ENCODE results near the gene BRI3BP. TPM values are rescaled to one million over a fixed set of nuclear protein-coding genes. Genes with fewer than 3 reads are reported as not detected.
"Not testable (repeated sequence)": the region's sequence is repeated elsewhere in the genome, so short reads cannot be mapped to it uniquely, and the experiment has no call there.

BRI3BP gene
- total RNA-seq, 1 experiment from 2014 or later = 19.6 TPM

DNA sequence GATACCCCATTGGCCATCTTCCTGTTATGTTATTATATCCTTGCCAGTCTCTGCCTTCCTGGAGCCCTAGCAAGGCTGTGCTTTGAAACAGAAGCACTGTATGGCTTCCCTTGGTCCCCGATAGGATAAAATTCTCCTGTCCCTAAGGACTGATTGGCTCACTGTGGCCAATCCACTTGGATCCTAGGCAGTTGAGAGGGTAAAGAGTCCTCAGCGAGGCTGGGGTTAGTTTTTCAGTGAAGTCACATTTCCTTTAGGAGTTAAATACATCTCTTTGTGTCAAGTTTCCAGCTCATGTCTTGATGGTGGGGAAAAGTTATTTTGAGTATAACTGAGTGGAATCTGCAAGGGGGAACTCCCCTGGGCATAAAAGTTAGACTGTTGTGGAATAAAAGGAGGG lies 79.1 kb downstream of the BRI3BP start:
- H3K27me3 Mint-ChIP-seq (ENCODE audit: insufficient read depth, unreplicated experiment) = no peaks in the 10 kb centered on the region
- H3K36me3 Mint-ChIP-seq (ENCODE audit: insufficient read depth, unreplicated experiment) = peaks cover 17% of the 10 kb centered on the region
- H3K27ac Mint-ChIP-seq (ENCODE audit: unreplicated experiment) = no peak overlapping the region

DNA sequence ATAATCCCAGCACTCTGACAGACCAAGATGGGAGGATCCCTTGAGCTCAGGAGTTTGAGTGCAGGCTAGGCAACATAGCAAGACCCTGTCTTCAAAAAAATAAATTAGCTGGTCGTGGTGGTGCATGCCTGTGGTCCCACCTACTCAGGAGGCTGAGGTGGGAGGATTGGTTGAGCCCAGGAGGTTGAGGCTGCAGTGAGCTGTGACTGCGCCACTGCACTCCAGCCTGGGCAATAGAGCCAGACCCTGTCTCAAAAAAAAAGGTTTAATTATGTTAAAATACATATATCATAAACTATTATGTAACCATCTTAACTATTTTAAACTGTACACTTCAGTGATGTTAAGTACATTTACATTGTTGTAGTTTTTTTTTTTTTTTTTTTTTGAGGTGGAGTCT lies 80.8 kb downstream of the BRI3BP start:
- DNase-seq; H3K27ac Mint-ChIP-seq (ENCODE audit: unreplicated experiment); H3K4me3 Mint-ChIP-seq (ENCODE audit: unreplicated experiment); BruUV-seq (replicated peaks); H3K27me3 ChIP-seq (replicated peaks; ENCODE audit: control insufficient read depth, insufficient read depth, low read length); H3K4me3 ChIP-seq (ENCODE audit: low read depth, low read length); CTCF ChIA-PET; POLR2A ChIA-PET; H3K27me3 Mint-ChIP-seq (ENCODE audit: insufficient read depth, unreplicated experiment); H3K36me3 ChIP-seq (ENCODE audit: control insufficient read depth, insufficient read depth, low read length); H3K4me1 ChIP-seq; H3K4me1 Mint-ChIP-seq (ENCODE audit: low read depth, unreplicated experiment); intact Hi-C loops (cut with micrococcal nuclease; ENCODE audit: unreplicated experiment); H3K9me3 ChIP-seq; H3K9me3 Mint-ChIP-seq (ENCODE audit: unreplicated experiment): not testable (repeated sequence)
- H3K36me3 Mint-ChIP-seq (ENCODE audit: insufficient read depth, unreplicated experiment) = peaks cover 33% of the 10 kb centered on the region

More for the DNA sequence above, 79.1 kb downstream of the BRI3BP start:
- peaks cover 1% of the 10 kb centered on the region; the same call in 1 of the 2 replicates for H3K36me3 ChIP-seq (ENCODE audit: control insufficient read depth, insufficient read depth, low read length)
- Mint-ChIP-seq H3K4me3 (ENCODE audit: unreplicated experiment) (no peak overlapping the region), H3K9me3 (ENCODE audit: unreplicated experiment) (no peaks in the 10 kb centered on the region), H3K4me1 (ENCODE audit: low read depth, unreplicated experiment) (no peaks in the 10 kb centered on the region)
- no peaks in the 10 kb centered on the region for H3K9me3 ChIP-seq
- TF ChIP-seq, protein P1, sequence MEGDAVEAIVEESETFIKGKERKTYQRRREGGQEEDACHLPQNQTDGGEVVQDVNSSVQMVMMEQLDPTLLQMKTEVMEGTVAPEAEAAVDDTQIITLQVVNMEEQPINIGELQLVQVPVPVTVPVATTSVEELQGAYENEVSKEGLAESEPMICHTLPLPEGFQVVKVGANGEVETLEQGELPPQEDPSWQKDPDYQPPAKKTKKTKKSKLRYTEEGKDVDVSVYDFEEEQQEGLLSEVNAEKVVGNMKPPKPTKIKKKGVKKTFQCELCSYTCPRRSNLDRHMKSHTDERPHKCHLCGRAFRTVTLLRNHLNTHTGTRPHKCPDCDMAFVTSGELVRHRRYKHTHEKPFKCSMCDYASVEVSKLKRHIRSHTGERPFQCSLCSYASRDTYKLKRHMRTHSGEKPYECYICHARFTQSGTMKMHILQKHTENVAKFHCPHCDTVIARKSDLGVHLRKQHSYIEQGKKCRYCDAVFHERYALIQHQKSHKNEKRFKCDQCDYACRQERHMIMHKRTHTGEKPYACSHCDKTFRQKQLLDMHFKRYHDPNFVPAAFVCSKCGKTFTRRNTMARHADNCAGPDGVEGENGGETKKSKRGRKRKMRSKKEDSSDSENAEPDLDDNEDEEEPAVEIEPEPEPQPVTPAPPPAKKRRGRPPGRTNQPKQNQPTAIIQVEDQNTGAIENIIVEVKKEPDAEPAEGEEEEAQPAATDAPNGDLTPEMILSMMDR (IDR thresholded peaks at IDR 0.05; ENCODE audit: insufficient read depth in 1 of 2, low read depth in 1 of 2, low read length in 1 of 2, severe bottlenecking in 1 of 2, unreplicated experiment in 1 of 2) = no peak
- intact Hi-C loops (cut with micrococcal nuclease; ENCODE audit: unreplicated experiment) = no loop called here
- H3K27me3 ChIP-seq (replicated peaks; ENCODE audit: control insufficient read depth, insufficient read depth, low read length) = no peaks in the 10 kb centered on the region
- H3K4me3 ChIP-seq (ENCODE audit: low read depth, low read length) = no peak overlapping the region
- BruUV-seq (replicated peaks) = no TSS peak
- ChIA-PET CTCF (no interaction called here), POLR2A (no interaction called here)
- H3K4me1 ChIP-seq = no peaks in the 10 kb centered on the region
- no peak for DNase-seq

DNA sequence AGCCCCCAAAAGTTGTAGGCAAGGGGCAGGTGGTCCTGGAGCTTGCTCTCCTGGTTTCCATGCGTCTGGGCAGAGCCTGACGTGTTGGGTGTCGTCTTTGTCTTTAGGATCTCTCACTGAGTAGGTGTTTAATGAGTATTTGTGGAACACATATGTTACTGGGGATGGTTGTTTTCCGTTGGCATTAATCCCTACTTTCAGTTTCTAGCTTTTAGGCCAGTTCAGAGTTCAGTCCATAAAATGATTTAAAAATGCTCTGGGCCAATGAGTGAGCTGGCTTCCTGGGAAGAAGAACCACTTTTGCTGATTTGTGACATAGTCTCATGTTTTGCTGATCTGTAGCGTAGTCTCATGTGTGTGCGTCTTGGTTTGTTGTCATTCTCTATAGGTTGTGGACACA lies 82.7 kb downstream of the BRI3BP start:
- Mint-ChIP-seq H3K27me3 (ENCODE audit: insufficient read depth, unreplicated experiment) (no peaks in the 10 kb centered on the region), H3K4me1 (ENCODE audit: low read depth, unreplicated experiment) (no peaks in the 10 kb centered on the region), H3K36me3 (ENCODE audit: insufficient read depth, unreplicated experiment) (peaks cover 43% of the 10 kb centered on the region), H3K4me3 (ENCODE audit: unreplicated experiment) (no peak overlapping the region), H3K27ac (ENCODE audit: unreplicated experiment) (no peak overlapping the region), H3K9me3 (ENCODE audit: unreplicated experiment) (no peaks in the 10 kb centered on the region)
- H3K4me3 ChIP-seq (ENCODE audit: low read depth, low read length) = no peak overlapping the region
- CTCF ChIA-PET = no interaction called here
- H3K4me1 ChIP-seq = no peaks in the 10 kb centered on the region
- TF ChIP-seq, protein P1 (IDR thresholded peaks at IDR 0.05; ENCODE audit: insufficient read depth in 1 of 2, low read depth in 1 of 2, low read length in 1 of 2, severe bottlenecking in 1 of 2, unreplicated experiment in 1 of 2) = no peak
- no TSS peak for BruUV-seq (replicated peaks)
- H3K27me3 ChIP-seq (replicated peaks; ENCODE audit: control insufficient read depth, insufficient read depth, low read length) = no peaks in the 10 kb centered on the region
- intact Hi-C loops (cut with micrococcal nuclease; ENCODE audit: unreplicated experiment) = no loop called here
- POLR2A ChIA-PET = no interaction called here
- no peaks in the 10 kb centered on the region for H3K9me3 ChIP-seq
- H3K36me3 ChIP-seq (ENCODE audit: control insufficient read depth, insufficient read depth, low read length) = peaks cover 2% of the 10 kb centered on the region; the same call in 1 of the 2 replicates
- DNase-seq = no peak

DNA sequence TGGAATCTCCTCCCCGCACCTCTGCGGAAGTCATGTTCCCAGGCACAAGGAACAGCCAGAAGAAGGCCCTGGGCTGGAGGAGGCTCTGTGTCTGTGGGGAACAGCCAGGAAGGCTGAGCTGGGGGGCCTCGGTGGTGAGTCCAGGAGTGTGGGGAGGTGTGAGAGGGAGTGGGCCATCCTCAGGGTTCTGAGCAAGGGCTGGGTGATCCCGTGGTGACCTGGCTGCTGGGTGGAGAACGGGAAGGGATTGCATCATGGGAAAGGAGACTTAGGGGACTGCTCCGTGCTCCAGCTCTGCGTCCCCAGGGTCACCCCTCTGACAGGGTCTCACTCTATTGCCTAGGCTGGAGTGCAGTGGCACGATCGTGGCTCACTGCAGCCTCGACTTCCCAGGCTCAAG lies 85.6 kb downstream of the BRI3BP start:
- H3K9me3 ChIP-seq = no peaks in the 10 kb centered on the region
- intact Hi-C loops (cut with micrococcal nuclease; ENCODE audit: unreplicated experiment) = no loop called here
- H3K4me1 Mint-ChIP-seq (ENCODE audit: low read depth, unreplicated experiment) = no peaks in the 10 kb centered on the region
- TF ChIP-seq, protein P1 (IDR thresholded peaks at IDR 0.05; ENCODE audit: insufficient read depth in 1 of 2, low read depth in 1 of 2, low read length in 1 of 2, severe bottlenecking in 1 of 2, unreplicated experiment in 1 of 2) = no peak
- no peaks in the 10 kb centered on the region for H3K27me3 ChIP-seq (replicated peaks; ENCODE audit: control insufficient read depth, insufficient read depth, low read length)
- CTCF ChIA-PET = no interaction called here
- no peak overlapping the region for H3K4me3 ChIP-seq (ENCODE audit: low read depth, low read length)
- peaks cover 2% of the 10 kb centered on the region; the same call in 1 of the 2 replicates for H3K36me3 ChIP-seq (ENCODE audit: control insufficient read depth, insufficient read depth, low read length)
- H3K27me3 Mint-ChIP-seq (ENCODE audit: insufficient read depth, unreplicated experiment) = no peaks in the 10 kb centered on the region
- no TSS peak for BruUV-seq (replicated peaks)
- DNase-seq = no peak
- H3K4me3 Mint-ChIP-seq (ENCODE audit: unreplicated experiment) = no peak overlapping the region
- H3K9me3 Mint-ChIP-seq (ENCODE audit: unreplicated experiment) = no peaks in the 10 kb centered on the region
- no peaks in the 10 kb centered on the region for H3K4me1 ChIP-seq
- H3K36me3 Mint-ChIP-seq (ENCODE audit: insufficient read depth, unreplicated experiment) = peaks cover 46% of the 10 kb centered on the region
- H3K27ac Mint-ChIP-seq (ENCODE audit: unreplicated experiment) = no peak overlapping the region
- POLR2A ChIA-PET = no interaction called here

All from Caco-2 (cell line).